Kidney epithelial cell (primary cell): ENCODE measurements around the gene CDKL5. TPM values are rescaled to one million over a fixed set of nuclear protein-coding genes. Genes with fewer than 3 reads are reported as not detected.

Source experiments
- DNase-seq: peaks from one replicate; pipeline ENCODE4 v3.0.0-alpha.2; 2010; ENCODE audit warnings: low read depth
- H3K27me3 ChIP-seq: 2 replicates; pipeline ENCODE4 v1.6.0; 2011; ENCODE audit warnings: low read length; ENCODE audit not compliant: control insufficient read depth, insufficient read depth
- H3K36me3 ChIP-seq: 2 replicates; pipeline ENCODE4 v1.5.1; 2011; ENCODE audit warnings: low read length; ENCODE audit not compliant: control insufficient read depth, insufficient read depth
- H3K4me3 ChIP-seq: 2 replicates; pipeline ENCODE4 v1.5.1; 2011; ENCODE audit warnings: low read depth, mild to moderate bottlenecking, control low read depth, low read length
- CTCF ChIP-seq: IDR thresholded peaks from 2 replicates; pipeline ENCODE4 v1.5.1; 2011; ENCODE audit warnings: mild to moderate bottlenecking, moderate library complexity, low read length, control low read depth, inconsistent platforms; ENCODE audit not compliant: insufficient read depth, poor library complexity, severe bottlenecking
- total RNA-seq: library from RNA; depleted of rRNA; stranded (reverse); fragments of >200 nt; gene quantifications from 2 replicates; pipeline ENCODE4 v1.2.3, GENCODE V29; 2015

CDKL5 gene
- 6.9 and 8.6 TPM in 2 replicates for total RNA-seq

DNA sequence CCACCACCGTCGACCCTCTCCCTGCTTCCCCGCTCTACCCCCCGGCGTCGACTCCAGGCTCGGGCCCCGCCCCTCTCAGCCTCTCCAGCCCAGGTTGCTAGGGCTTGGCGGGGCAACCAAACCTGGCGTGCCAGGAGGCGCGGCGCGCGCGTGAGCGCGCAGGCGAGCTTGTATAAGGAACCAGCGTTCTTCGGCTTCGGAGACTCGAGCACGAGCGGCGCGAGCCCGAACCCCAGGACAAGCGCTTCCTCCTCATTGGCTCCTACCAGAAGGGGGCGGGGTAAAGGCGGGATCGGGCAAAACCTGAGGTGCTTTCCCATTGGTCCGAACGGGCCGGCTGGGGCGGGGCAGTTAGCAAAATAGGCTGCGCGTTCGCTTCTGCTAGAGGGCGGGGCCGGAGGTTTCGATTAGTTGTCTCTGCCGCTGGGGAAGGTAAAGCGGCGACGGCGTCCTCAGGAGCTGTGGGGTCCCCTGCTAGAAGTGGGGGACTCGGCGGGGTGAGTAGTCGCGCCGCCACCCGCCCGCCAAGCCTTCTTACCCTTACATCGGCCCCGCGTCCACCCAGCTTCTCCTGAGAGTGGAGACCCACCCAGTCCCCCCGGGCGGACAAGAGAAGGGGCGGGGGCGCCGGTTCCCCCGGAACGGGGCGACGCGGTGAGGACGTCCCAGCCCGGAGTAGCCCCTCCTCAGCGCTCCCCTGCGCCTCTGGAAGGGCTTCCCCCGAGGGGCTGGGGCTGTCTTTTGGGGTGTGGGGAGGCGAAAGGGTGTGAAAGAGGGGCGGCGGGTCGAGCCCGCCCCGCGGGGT lies at the start of gene CDKL5:
TSS of gene CDKL5 (plus strand) at position 410 of the 805 bp plus-strand sequence. CDS start 81,489 bp downstream, outside the sequence.
- TF ChIP-seq CTCF: no peak
- no peaks in the 10 kb centered on the region for H3K36me3 ChIP-seq
- peak within 1 kb of the TSS; percentile 70 for H3K4me3 ChIP-seq
- H3K27me3 ChIP-seq: no peaks in the 10 kb centered on the region
- DNase-seq: peak; percentile 92

DNA sequence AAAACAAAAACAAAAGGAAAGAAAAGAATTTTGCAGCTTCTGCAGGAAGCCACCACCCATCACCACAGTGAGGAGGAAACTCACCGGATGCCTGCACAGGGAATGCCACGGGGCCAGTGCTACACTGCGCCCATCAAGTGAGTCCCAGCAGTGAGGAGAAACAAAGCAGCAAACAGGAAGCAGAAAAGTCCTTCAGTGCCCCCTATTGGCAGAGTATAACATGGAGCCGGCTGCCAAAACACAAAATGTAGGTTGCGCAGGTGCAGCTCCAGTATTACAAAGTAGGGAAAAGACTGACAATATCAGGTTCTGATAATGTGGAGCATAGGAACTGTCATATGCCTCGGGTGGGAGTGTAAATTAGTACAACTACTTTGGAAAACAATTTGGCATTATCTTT lies 47.6 kb upstream of the CDKL5 start:
- Histone ChIP-seq H3K27me3 (no peaks in the 10 kb centered on the region), H3K4me3 (no peak overlapping the region), H3K36me3 (no peaks in the 10 kb centered on the region)
- no peak for DNase-seq
- peak; percentile 56 for TF ChIP-seq CTCF

DNA sequence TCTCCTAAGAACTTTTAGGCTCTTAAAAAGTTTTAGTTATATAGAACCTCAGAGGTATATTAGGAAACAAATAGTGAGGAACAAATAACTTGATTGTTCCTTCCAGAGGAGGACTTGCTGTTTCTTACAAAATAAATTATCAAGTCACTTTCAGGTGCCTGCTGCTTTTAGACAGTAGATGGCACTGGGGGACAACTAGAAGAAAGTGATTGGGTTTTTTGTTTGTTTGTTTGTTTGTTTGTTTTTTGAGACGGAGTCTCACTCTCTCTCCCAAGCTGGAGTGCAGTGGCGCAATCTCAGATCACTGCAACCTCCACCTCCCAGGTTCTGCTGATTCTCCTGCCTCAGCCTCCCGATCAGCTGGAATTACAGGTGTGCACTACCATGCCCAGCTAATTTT lies 35.4 kb upstream of the CDKL5 start:
- Histone ChIP-seq H3K27me3 (no peaks in the 10 kb centered on the region), H3K4me3 (no peak overlapping the region), H3K36me3 (no peaks in the 10 kb centered on the region)
- no peak for TF ChIP-seq CTCF
- DNase-seq: no peak

DNA sequence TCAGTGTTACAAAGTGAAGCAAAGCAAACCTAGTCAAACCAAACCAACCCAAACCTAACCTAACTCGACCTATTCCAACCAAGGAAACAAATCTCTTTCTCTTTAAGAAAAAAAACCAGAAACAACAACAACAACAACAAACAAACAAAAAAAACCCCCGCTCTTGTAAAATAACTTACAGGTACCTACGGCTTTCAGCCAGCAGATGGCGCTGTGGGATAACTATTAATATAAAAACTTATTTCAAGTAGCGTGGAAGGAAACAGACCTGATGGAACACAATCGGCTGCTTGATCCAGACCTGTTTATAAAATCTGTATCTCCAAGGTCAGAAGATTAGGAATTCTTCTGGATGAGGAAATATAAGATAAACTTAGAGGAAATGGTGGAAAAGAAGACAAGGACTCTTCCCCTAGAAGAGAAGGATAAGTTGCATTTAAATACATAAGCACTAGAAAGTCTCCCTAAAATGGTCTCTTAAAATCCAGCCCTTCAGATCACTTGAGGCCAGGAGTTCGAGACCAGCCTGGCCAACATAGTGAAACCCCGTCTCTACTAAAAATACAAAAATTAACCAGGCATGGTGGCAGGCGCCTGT lies 34.4 kb upstream of the CDKL5 start:
- Histone ChIP-seq H3K4me3 (no peak overlapping the region), H3K36me3 (no peaks in the 10 kb centered on the region), H3K27me3 (no peaks in the 10 kb centered on the region)
- peak; percentile 1 for DNase-seq
- TF ChIP-seq CTCF: peak; percentile 48

GRCh38 chrX:18394477-18394876 lies 30.9 kb upstream of the CDKL5 start:
- H3K27me3 ChIP-seq: no peaks in the 10 kb centered on the region
- DNase-seq: no peak
- H3K36me3 ChIP-seq: no peaks in the 10 kb centered on the region
- TF ChIP-seq CTCF: no peak
- H3K4me3 ChIP-seq: no peak overlapping the region
